PC-3 (cell line): Measurements from ENCODE around the gene NUDT13. TPM values are rescaled to one million over a fixed set of nuclear protein-coding genes. Genes with fewer than 3 reads are reported as not detected.
A peak's percentile ranks its signal among the peaks of the same experiment; 100 is the strongest.

Source experiments
- ATAC-seq: fragments of 200-7000 bp; cut with Tn5 transposase; 2 replicates; pipeline ENCODE4 v1.9.1; 2020; ENCODE audit warnings: mild to moderate bottlenecking, moderate library complexity
- BruUV-seq: library from RNA; stranded (reverse); fragments of 400-500 nt; replicated peaks from 2 replicates; lab custom pipeline; 2021; lab: Mats Ljungman, UMichigan
- CTCF ChIA-PET: fragments of 300-600 bp; sonication (Branson Sonifier 250); formaldehyde crosslinking; loops from one replicate; lab custom pipeline; 2022; ENCODE audit warnings: antibody characterized with exemption; lab: Charles Lee
- POLR2A ChIA-PET: fragments of 300-600 bp; sonication (Branson Sonifier 250); formaldehyde crosslinking; loops from one replicate; lab custom pipeline; 2022; ENCODE audit warnings: antibody characterized with exemption; ENCODE audit not compliant: unreplicated experiment; lab: Charles Lee
- DNase-seq: peaks from one replicate; pipeline ENCODE4 v3.0.0-alpha.2; 2015
- H2AFZ ChIP-seq: fragments of 300-600 bp; sonication (generic); 2 replicates; pipeline ENCODE4 v1.6.0; 2016; ENCODE audit warnings: antibody characterized with exemption, low read length
- H3F3A ChIP-seq: fragments of 300-600 bp; sonication (generic); one replicate; pipeline ENCODE4 v1.6.0; 2017; ENCODE audit warnings: antibody characterized with exemption, low read length, control low read depth, mild to moderate bottlenecking; ENCODE audit not compliant: unreplicated experiment
- H3K27ac ChIP-seq: fragments of 300-600 bp; sonication (generic); 2 replicates; pipeline ENCODE4 v1.5.1; 2016; ENCODE audit warnings: mild to moderate bottlenecking, low read length
- H3K27me3 ChIP-seq: fragments of 300-600 bp; sonication (generic); 2 replicates; pipeline ENCODE4 v1.6.1; 2016; ENCODE audit warnings: low read length, mixed read lengths
- H3K36me3 ChIP-seq: fragments of 300-600 bp; sonication (generic); 2 replicates; pipeline ENCODE4 v1.6.1; 2016; ENCODE audit warnings: low read depth, mixed run types, low read length, mixed read lengths
- H3K4me1 ChIP-seq: fragments of 300-600 bp; sonication (generic); 2 replicates; pipeline ENCODE4 v1.5.1; 2016; ENCODE audit warnings: low read length; ENCODE audit not compliant: insufficient read depth
- H3K4me2 ChIP-seq: fragments of 300-600 bp; sonication (generic); 2 replicates; pipeline ENCODE4 v1.6.0; 2016; ENCODE audit warnings: low read length
- H3K4me3 ChIP-seq: fragments of 300-600 bp; sonication (generic); 2 replicates; pipeline ENCODE4 v1.5.1; 2016; ENCODE audit warnings: mild to moderate bottlenecking, low read length, mixed read lengths
- H3K79me2 ChIP-seq: fragments of 300-600 bp; sonication (generic); 2 replicates; pipeline ENCODE4 v1.6.1; 2017; ENCODE audit warnings: low read length, mixed read lengths
- H3K9ac ChIP-seq: fragments of 300-600 bp; sonication (generic); 2 replicates; pipeline ENCODE4 v1.6.0; 2016; ENCODE audit warnings: mild to moderate bottlenecking, low read length
- H3K9me2 ChIP-seq: fragments of 300-600 bp; sonication (generic); replicated peaks from 2 replicates; pipeline ENCODE4 v1.6.1; 2016; ENCODE audit warnings: mixed run types, low read length, mixed read lengths
- H3K9me3 ChIP-seq: fragments of 300-600 bp; sonication (generic); 2 replicates; pipeline ENCODE4 v1.6.1; 2016; ENCODE audit warnings: low read length, mixed read lengths
- H4K20me1 ChIP-seq: fragments of 300-600 bp; sonication (generic); 2 replicates; pipeline ENCODE4 v1.6.1; 2016; ENCODE audit warnings: low read length, mixed read lengths
- EZH2 ChIP-seq: fragments of 300-600 bp; sonication (generic); IDR thresholded peaks from one replicate; pipeline ENCODE4 v1.6.1; 2017; ENCODE audit warnings: antibody characterized with exemption, mild to moderate bottlenecking, low read length; ENCODE audit not compliant: unreplicated experiment
- EZH2phosphoT487 ChIP-seq: fragments of 300-600 bp; sonication (generic); IDR thresholded peaks from 2 replicates; pipeline ENCODE4 v1.6.1; 2018; ENCODE audit warnings: mild to moderate bottlenecking, antibody characterized with exemption, low read length, borderline replicate concordance
- intact Hi-C: fragments of 100-400 bp; cut with micrococcal nuclease; formaldehyde crosslinking; loops from 2 replicates; pipeline ENCODE4 v1.9.0; 2023
- total RNA-seq: library from RNA; depleted of rRNA; stranded (reverse); fragments of >200 nt; gene quantifications from 2 replicates; pipeline ENCODE4 v1.2.3, GENCODE V29; 2014
- TF ChIP-seq, protein P1 (sequence below): fragments of 300-600 bp; sonication (generic); conservative IDR thresholded peaks from 2 replicates; pipeline ENCODE4 v1.5.1; 2017; ENCODE audit warnings: antibody characterized with exemption, low read depth, mild to moderate bottlenecking, low read length

The NUDT13 gene
- total RNA-seq, 1 experiment from 2014 or later = 1.8 TPM

DNA sequence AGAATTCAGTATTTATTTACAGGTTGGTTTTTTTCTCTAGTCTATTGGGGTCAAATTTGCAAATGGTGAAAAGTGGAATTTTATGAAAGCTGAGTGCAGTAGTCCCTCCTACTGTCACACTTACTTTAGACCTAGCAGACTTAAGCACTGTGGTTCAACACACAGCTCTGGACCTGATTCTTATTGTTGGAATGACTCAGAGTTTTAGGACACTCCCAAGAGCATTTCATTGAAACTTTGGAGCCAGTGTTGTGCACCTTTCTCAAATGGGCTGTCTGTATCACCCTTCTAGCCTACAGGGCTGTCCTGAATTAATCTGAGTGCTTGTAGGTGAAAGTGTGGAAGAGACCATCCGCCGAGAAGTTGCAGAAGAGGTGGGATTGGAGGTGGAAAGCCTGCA lies 16.1 kb downstream of the NUDT13 start:
- Histone ChIP-seq H3K4me1 (peaks cover 24% of the 10 kb centered on the region), H3K36me3 (peaks cover 43% of the 10 kb centered on the region), H3K9ac (no peak overlapping the region), H3K4me3 (no peak overlapping the region), H3K27ac (no peak overlapping the region), H3K27me3 (no peaks in the 10 kb centered on the region), H2AFZ (no peak overlapping the region), H3K4me2 (no peak overlapping the region), H3F3A (peaks cover 7% of the 10 kb centered on the region), H3K9me2 (no peaks in the 10 kb centered on the region), H3K9me3 (no peaks in the 10 kb centered on the region), H4K20me1 (peaks cover 7% of the 10 kb centered on the region), H3K79me2 (0 out of 2 replicates have a peak, but pooled peaks cover 4% of the 10 kb centered on the region)
- intact Hi-C loops = no loop called here
- ChIA-PET POLR2A (interaction anchor here (1.0 kb wide), 2 partner anchors 16 to 31 kb away, joined by 4 to 10 read pairs; partner anchors contain the start of gene NUDT13), CTCF (interaction anchor here (0.5 kb wide), 1 partner anchor 31 kb away, joined by 7 read pairs; no protein-coding TSS in a partner anchor)
- DNase-seq (peak; percentile 59), ATAC-seq (peak; percentile 49)
- TF ChIP-seq EZH2 (no peak), EZH2phosphoT487 (no peak)
- TF ChIP-seq, protein P1, sequence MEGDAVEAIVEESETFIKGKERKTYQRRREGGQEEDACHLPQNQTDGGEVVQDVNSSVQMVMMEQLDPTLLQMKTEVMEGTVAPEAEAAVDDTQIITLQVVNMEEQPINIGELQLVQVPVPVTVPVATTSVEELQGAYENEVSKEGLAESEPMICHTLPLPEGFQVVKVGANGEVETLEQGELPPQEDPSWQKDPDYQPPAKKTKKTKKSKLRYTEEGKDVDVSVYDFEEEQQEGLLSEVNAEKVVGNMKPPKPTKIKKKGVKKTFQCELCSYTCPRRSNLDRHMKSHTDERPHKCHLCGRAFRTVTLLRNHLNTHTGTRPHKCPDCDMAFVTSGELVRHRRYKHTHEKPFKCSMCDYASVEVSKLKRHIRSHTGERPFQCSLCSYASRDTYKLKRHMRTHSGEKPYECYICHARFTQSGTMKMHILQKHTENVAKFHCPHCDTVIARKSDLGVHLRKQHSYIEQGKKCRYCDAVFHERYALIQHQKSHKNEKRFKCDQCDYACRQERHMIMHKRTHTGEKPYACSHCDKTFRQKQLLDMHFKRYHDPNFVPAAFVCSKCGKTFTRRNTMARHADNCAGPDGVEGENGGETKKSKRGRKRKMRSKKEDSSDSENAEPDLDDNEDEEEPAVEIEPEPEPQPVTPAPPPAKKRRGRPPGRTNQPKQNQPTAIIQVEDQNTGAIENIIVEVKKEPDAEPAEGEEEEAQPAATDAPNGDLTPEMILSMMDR = no peak
- no TSS peak for BruUV-seq

DNA sequence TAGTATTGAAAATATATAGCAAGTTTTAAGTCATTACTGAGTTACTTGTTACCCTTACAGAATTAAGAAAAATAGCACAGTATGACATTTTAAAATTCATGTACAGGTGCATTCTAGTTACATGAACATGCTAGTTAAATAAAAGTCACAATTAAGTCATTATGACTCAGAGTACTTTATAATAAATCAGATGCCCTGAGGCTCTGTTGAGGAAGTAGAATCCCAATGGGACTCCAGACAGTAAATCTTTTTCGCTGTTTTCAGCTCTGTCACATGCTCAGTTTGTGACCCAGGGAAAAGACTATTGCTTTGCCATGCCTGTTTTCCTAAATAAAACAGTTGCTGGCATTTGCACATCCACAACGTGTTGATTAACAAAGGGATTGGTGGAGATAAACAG lies 21.0 kb downstream of the NUDT13 start:
- H3K9ac ChIP-seq = peak overlapping the region; percentile 23
- no peak for TF ChIP-seq EZH2
- TF ChIP-seq, protein P1 = no peak
- no peak for TF ChIP-seq EZH2phosphoT487
- H3K4me2 ChIP-seq = peak overlapping the region; percentile 52
- intact Hi-C loops = loop anchor here (1.0 kb wide), 3 partner anchors 13 to 35 kb away; partner anchors contain the start of gene P4HA1
- 0 out of 2 replicates have a peak, but pooled peaks cover 4% of the 10 kb centered on the region for H3K79me2 ChIP-seq
- ChIA-PET CTCF (interaction anchor here (0.7 to 1.1 kb wide), 5 partner anchors 14 to 35 kb away, joined by 3 to 11 read pairs (median 3); partner anchors contain the start of gene P4HA1), POLR2A (interaction anchor here (0.6 to 1.0 kb wide), 2 partner anchors 32 to 35 kb away, joined by 4 to 13 read pairs; partner anchors contain the start of gene P4HA1)
- no peaks in the 10 kb centered on the region for H3K9me3 ChIP-seq
- no peaks in the 10 kb centered on the region for H3K27me3 ChIP-seq
- peak; percentile 96 for ATAC-seq
- H3K4me3 ChIP-seq = peak overlapping the region; percentile 1; the same call in 1 of the 2 replicates
- H3K27ac ChIP-seq = peak overlapping the region; percentile 72
- peaks cover 29% of the 10 kb centered on the region for H3K4me1 ChIP-seq
- no TSS peak for BruUV-seq
- DNase-seq = peak; percentile 100
- H3K36me3 ChIP-seq = peaks cover 63% of the 10 kb centered on the region
- peaks cover 21% of the 10 kb centered on the region for H3F3A ChIP-seq
- peaks cover 18% of the 10 kb centered on the region for H4K20me1 ChIP-seq
- no peak overlapping the region for H2AFZ ChIP-seq
- H3K9me2 ChIP-seq = no peaks in the 10 kb centered on the region
